Spleen (tissue), 11 donors: ENCODE data around the gene BNC2. TPM values are rescaled to one million over a fixed set of nuclear protein-coding genes. Genes with fewer than 3 reads are reported as not detected.

Experiments
- DNase-seq: peaks from one replicate; pipeline ENCODE4 v3.0.0-alpha.2; 2020
- H3K27ac ChIP-seq, 8 donors: fragments of 200-600 bp; sonication (generic) in 7 of 8; 1 replicate in 4 of 8; 2 replicates in 4 of 8; pipeline versions ENCODE4 v1.5.0 to v1.8.0; 2016 to 2021; ENCODE audit warnings: inconsistent platforms in 4 of 8, mild to moderate bottlenecking in 4 of 8, moderate library complexity in 1 of 8
- H3K27me3 ChIP-seq, 7 donors: fragments of 200-600 bp; sonication (generic) in 6 of 7; replicated peaks in 1 of 7; 1 replicate in 4 of 7; 2 replicates in 3 of 7; pipeline versions ENCODE4 v1.5.0 to v1.8.0; 2016 to 2021; ENCODE audit warnings: inconsistent platforms in 3 of 7, mild to moderate bottlenecking in 1 of 7
- H3K36me3 ChIP-seq, 6 donors: fragments of 200-600 bp; sonication (generic) in 5 of 6; 1 replicate in 4 of 6; 2 replicates in 2 of 6; pipeline versions ENCODE4 v1.5.0 to v1.8.0; 2016 to 2021; ENCODE audit warnings: inconsistent platforms in 2 of 6
- H3K4me1 ChIP-seq, 6 donors: fragments of 200-600 bp; sonication (generic) in 5 of 6; 1 replicate in 3 of 6; 2 replicates in 3 of 6; pipeline versions ENCODE4 v1.5.0 to v1.8.0; 2016 to 2021; ENCODE audit warnings: inconsistent platforms in 3 of 6
- H3K4me3 ChIP-seq, 8 donors: fragments of 200-600 bp; sonication (generic) in 7 of 8; 1 replicate in 4 of 8; 2 replicates in 4 of 8; pipeline versions ENCODE4 v1.5.0 to v1.8.0; 2016 to 2021; ENCODE audit warnings: inconsistent platforms in 4 of 8, mild to moderate bottlenecking in 4 of 8, moderate library complexity in 2 of 8
- H3K9me3 ChIP-seq, 8 donors: fragments of 200-600 bp; sonication (generic) in 7 of 8; 1 replicate in 4 of 8; 2 replicates in 4 of 8; pipeline versions ENCODE4 v1.5.0 to v1.8.0; 2016 to 2021; ENCODE audit warnings: inconsistent platforms in 4 of 8
- POLR2A ChIP-seq, 3 donors: fragments of 450-650 bp; IDR thresholded peaks; one replicate each; pipeline ENCODE4 v1.5.1; 2017; ENCODE audit warnings: antibody characterized with exemption in 3 of 3, mild to moderate bottlenecking in 1 of 3
- POLR2AphosphoS5 ChIP-seq, 3 donors: sonication (generic); formaldehyde crosslinking; IDR thresholded peaks; one replicate each; pipeline ENCODE4 v1.5.1; 2017; ENCODE audit warnings: antibody characterized with exemption in 3 of 3
- WGBS, 5 donors: extraction: QIAGEN DNeasy Blood & Tissue Kit in 3 of 5; methylation state at CpG; one replicate each; pipeline versions ENCODE4 v1.1.5 to v1.1.7; 2013 to 2018; 5-methylcytosine and 5-hydroxymethylcytosine counted together
- intact Hi-C: fragments of 100-400 bp; cut with DNase I; formaldehyde crosslinking; loops from one replicate; pipeline ENCODE4 v1.15.0; 2023; ENCODE audit warnings: low total_unique reads
- polyA plus RNA-seq, 3 donors: library from polyadenylated mRNA; stranded (reverse); fragments of 200-250 nt; gene quantifications; one replicate each; pipeline ENCODE4 v1.2.1, GENCODE V29; 2013
- total RNA-seq, 7 donors: library from RNA; depleted of rRNA in 3 of 7; stranded (reverse); fragments of >200 nt in 3 of 7; fragmentation: NEBNext Ultra II Directional in 4 of 7; extraction: Animal tissue kit (Norgen Biotek cat#: 25700) in 4 of 7; gene quantifications; one replicate each; pipeline versions ENCODE4 v1.1.0 to v1.2.1, GENCODE V29; 2016 to 2021
- TF ChIP-seq, protein P1 (sequence below), 11 experiments: fragments of 200-600 bp in 7 of 11; fragments of 450-650 bp in 4 of 11; sonication (generic) in 4 of 11; IDR thresholded peaks in 8 of 11; conservative IDR thresholded peaks in 3 of 11; 1 replicate in 7 of 11; 2 replicates in 4 of 11; pipeline versions ENCODE4 v1.4.0 to v1.8.0; 2016 to 2021; ENCODE audit warnings: antibody characterized with exemption in 11 of 11, inconsistent platforms in 4 of 11, mild to moderate bottlenecking in 1 of 11
- donor health status: healthy with polysubstance abuse.
- donor health status: DM: no; HTN: no; CAD: no; lungs with moderate emphysema.
- donor health status: DM: no; HTN: no; CAD: no.
- donor health status: Bipolar disorder and iron deficiency.
- donor health status: healthy.
- donor health status: DM: no; HTN: no; CAD: no.
- donor health status: DM: yes; HTN: yes; CAD: no.

Gene BNC2
- total and polyA plus RNA-seq, 10 donors, result 0.07 to 4.3 (median 1.3) TPM

DNA sequence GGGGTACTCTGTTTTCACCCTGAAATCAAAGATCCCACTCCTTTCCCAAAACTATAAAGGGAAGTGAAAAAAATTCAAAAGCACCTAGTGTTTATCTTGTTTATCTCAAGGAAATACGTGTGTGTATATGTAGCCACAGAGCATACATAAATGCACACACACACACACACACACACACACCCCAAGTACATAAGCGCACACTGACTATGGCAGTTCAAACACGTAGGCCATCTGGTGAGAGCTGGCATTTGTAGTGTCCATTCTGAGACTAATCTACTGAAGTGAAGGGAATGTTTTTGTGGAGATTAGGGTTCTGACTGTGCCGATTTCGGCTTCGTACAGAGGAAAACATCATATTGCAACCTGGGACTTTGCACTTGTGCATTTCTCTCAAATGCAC, 451.7 kb downstream of the BNC2 start:
- TF ChIP-seq, protein P1, sequence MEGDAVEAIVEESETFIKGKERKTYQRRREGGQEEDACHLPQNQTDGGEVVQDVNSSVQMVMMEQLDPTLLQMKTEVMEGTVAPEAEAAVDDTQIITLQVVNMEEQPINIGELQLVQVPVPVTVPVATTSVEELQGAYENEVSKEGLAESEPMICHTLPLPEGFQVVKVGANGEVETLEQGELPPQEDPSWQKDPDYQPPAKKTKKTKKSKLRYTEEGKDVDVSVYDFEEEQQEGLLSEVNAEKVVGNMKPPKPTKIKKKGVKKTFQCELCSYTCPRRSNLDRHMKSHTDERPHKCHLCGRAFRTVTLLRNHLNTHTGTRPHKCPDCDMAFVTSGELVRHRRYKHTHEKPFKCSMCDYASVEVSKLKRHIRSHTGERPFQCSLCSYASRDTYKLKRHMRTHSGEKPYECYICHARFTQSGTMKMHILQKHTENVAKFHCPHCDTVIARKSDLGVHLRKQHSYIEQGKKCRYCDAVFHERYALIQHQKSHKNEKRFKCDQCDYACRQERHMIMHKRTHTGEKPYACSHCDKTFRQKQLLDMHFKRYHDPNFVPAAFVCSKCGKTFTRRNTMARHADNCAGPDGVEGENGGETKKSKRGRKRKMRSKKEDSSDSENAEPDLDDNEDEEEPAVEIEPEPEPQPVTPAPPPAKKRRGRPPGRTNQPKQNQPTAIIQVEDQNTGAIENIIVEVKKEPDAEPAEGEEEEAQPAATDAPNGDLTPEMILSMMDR (IDR thresholded peaks at IDR 0.05 in 8 of 11, conservative IDR thresholded peaks at IDR 0.05 in 3 of 11), result no peak
- TF ChIP-seq POLR2A (IDR thresholded peaks at IDR 0.05), result no peak
- Histone ChIP-seq H3K27me3 (no peaks in the 10 kb centered on the region), H3K9me3 (no peaks in the 10 kb centered on the region), H3K27ac (no peak overlapping the region), H3K4me1 (no peaks in the 10 kb centered on the region), H3K4me3 (no peak overlapping the region), H3K36me3 (no peaks in the 10 kb centered on the region)
- 79 to 91% (median 86%) methylated on average over 6 of the region's 6 CpGs for WGBS, 5 donors
- DNase-seq, result no peak
- intact Hi-C loops, result no loop called here

DNA sequence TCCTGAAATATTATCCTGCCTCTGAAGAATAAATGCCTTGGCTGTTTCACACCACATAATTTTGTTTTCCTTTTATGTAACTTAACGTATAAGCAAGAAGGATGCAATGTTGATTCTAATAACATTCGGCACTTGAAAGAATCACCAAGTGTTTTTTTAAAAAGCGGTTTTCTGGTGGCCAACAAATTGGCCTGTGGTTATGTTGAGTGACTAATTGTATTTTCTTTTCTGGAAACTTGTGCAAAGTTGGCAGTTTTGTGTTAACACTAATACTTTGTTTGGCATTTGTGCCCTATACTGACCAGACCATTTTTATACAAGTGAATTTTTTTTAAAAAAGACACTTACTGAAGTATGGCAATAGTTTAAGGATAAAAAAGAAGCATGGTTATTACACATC, 452.7 kb downstream of the BNC2 start:
- H3K27ac ChIP-seq, result no peak overlapping the region
- no peak for DNase-seq
- H3K4me3 ChIP-seq, result no peak overlapping the region
- no peaks in the 10 kb centered on the region for H3K36me3 ChIP-seq
- 81 to 91% (median 90%) methylated on average over 3 of the region's 3 CpGs for WGBS, 5 donors
- no peaks in the 10 kb centered on the region for H3K4me1 ChIP-seq
- TF ChIP-seq POLR2AphosphoS5 (IDR thresholded peaks at IDR 0.05) (no peak), POLR2A (IDR thresholded peaks at IDR 0.05) (no peak)
- TF ChIP-seq, protein P1 (IDR thresholded peaks at IDR 0.05 in 8 of 11, conservative IDR thresholded peaks at IDR 0.05 in 3 of 11), result no peak
- no peaks in the 10 kb centered on the region for H3K9me3 ChIP-seq
- H3K27me3 ChIP-seq, result no peaks in the 10 kb centered on the region
- intact Hi-C loops, result no loop called here

DNA sequence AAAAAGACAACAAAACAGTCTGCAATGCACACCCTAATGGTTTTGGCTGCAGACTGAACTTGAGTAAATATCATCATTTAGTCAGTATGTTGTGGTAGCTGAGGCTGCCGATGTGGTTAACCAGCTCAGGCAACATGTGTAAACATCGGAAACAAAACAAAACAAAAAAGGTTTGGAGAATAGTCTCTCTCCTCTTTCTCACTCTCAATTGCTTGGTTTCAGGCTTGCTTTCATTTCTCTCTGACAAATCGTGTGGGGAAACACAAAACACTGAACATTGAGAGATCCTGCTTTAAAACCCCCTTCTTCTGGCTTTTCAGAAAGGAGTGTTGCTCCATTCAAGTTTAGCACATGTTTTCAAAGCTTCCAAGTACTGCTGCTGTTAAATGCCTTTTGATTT, 453.3 kb downstream of the BNC2 start:
- TF ChIP-seq POLR2A (IDR thresholded peaks at IDR 0.05) (no peak), POLR2AphosphoS5 (IDR thresholded peaks at IDR 0.05) (no peak)
- TF ChIP-seq, protein P1 (IDR thresholded peaks at IDR 0.05 in 8 of 11, conservative IDR thresholded peaks at IDR 0.05 in 3 of 11), result no peak
- 60 to 78% (median 66%) methylated on average over 3 of the region's 3 CpGs for WGBS, 5 donors
- no peak for DNase-seq
- no peaks in the 10 kb centered on the region for H3K27me3 ChIP-seq
- H3K27ac ChIP-seq, result no peak overlapping the region
- intact Hi-C loops, result no loop called here
- H3K4me3 ChIP-seq, result no peak overlapping the region
- H3K9me3 ChIP-seq, result no peaks in the 10 kb centered on the region
- no peaks in the 10 kb centered on the region for H3K4me1 ChIP-seq
- no peaks in the 10 kb centered on the region for H3K36me3 ChIP-seq

DNA sequence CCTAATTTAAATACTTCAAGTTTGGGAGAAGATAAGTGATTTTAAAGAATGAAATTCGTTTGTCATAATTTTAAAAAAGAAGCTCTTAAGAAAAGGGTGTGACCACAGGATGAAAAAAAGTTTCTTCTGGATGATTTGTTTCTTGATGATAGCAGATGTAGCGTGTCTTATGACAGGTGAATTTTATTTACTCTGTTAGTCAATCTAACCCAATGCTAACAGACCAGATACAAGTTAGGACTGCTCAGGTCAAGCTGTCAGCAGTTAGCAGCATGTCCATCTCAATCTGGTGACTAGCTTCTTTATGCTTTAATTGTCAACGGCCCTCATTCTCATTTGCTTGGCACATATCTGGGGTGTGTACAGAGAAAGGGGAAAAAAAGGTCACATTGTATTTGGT, 456.0 kb downstream of the BNC2 start:
- intact Hi-C loops, result no loop called here
- no peaks in the 10 kb centered on the region for H3K27me3 ChIP-seq

More for the DNA sequence above, 456.0 kb downstream of the BNC2 start:
- DNase-seq, result no peak
- no peak overlapping the region for H3K27ac ChIP-seq
- TF ChIP-seq POLR2AphosphoS5 (IDR thresholded peaks at IDR 0.05) (no peak), POLR2A (IDR thresholded peaks at IDR 0.05) (no peak)
- TF ChIP-seq, protein P1 (IDR thresholded peaks at IDR 0.05 in 8 of 11, conservative IDR thresholded peaks at IDR 0.05 in 3 of 11), result no peak
- H3K9me3 ChIP-seq, result no peaks in the 10 kb centered on the region
- no peaks in the 10 kb centered on the region for H3K36me3 ChIP-seq
- H3K4me1 ChIP-seq, result no peaks in the 10 kb centered on the region
- H3K4me3 ChIP-seq, result no peak overlapping the region
- WGBS, 5 donors, result 59 to 74% (median 68%) methylated on average over 3 of the region's 3 CpGs
